ENCODE data around the gene HECTD4.

- no peak for TF ChIP-seq CTCF (IDR thresholded peaks at IDR 0.05)
- TF ChIP-seq ZFX (IDR thresholded peaks at IDR 0.05; ENCODE audit: borderline replicate concordance): no peak
Observed at GRCh38 chr12:112409906-112410244, 27.6 kb upstream of the HECTD4 start.
